Measurements from ENCODE around the gene ACAP2.

GRCh38 chr3:195442573-195443390 is at the start of gene ACAP2:
- TF ChIP-seq POLR2A (IDR thresholded peaks at IDR 0.05) = peak; percentile 82 to 95
- TF ChIP-seq CTCF (IDR thresholded peaks at IDR 0.05) = peak in 2 of 5 experiments; percentile 16 to 52
- TF ChIP-seq EP300 (IDR thresholded peaks at IDR 0.05) = peak; percentile 57 to 94

Data from tibial nerve (tissue), 4 donors.